HL-60 (cell line): ENCODE data around the gene SLC19A3.

Experiments
- DNase-seq, 2 experiments: peaks; one replicate each; pipeline ENCODE4 v3.0.0-alpha.2; 2010 to 2020; ENCODE audit warnings: low read depth in 1 of 2, low spot score in 1 of 2
- H3K27ac ChIP-seq: fragments of 250-450 bp; sonication (Bioruptor Pico); replicated peaks from 2 replicates; pipeline ENCODE4 v1.5.1; 2020; ENCODE audit warnings: mild to moderate bottlenecking, moderate library complexity
- H3K27me3 ChIP-seq: fragments of 250-450 bp; sonication (Bioruptor Pico); 2 replicates; pipeline ENCODE4 v1.5.1; 2021; ENCODE audit warnings: mild to moderate bottlenecking, moderate library complexity; ENCODE audit not compliant: insufficient read depth, poor library complexity, severe bottlenecking
- H3K4me3 ChIP-seq: replicated peaks from 2 replicates; pipeline ENCODE4 v1.5.1; 2011; ENCODE audit warnings: mild to moderate bottlenecking, control low read depth, low read length; ENCODE audit not compliant: insufficient read depth
- GABPA ChIP-seq: IDR thresholded peaks from 2 replicates; pipeline ENCODE4 v1.6.1; 2012; ENCODE audit warnings: low read depth
- POLR2AphosphoS5 ChIP-seq: IDR thresholded peaks from 2 replicates; pipeline ENCODE4 v1.6.1; 2012; ENCODE audit warnings: low read depth
- SPI1 ChIP-seq: IDR thresholded peaks from 2 replicates; pipeline ENCODE4 v1.6.1; 2012; ENCODE audit warnings: low read depth, mild to moderate bottlenecking, borderline replicate concordance
- TF ChIP-seq, protein P1 (sequence below): IDR thresholded peaks from 2 replicates; pipeline ENCODE4 v1.6.1; 2012; ENCODE audit warnings: low read depth; ENCODE audit not compliant: insufficient replicate concordance
- TF ChIP-seq, protein P2 (sequence below): IDR thresholded peaks from one replicate; pipeline ENCODE4 v1.5.1; 2011; ENCODE audit warnings: low read length, control low read depth, inconsistent platforms; ENCODE audit not compliant: insufficient read depth

The SLC19A3 gene

DNA sequence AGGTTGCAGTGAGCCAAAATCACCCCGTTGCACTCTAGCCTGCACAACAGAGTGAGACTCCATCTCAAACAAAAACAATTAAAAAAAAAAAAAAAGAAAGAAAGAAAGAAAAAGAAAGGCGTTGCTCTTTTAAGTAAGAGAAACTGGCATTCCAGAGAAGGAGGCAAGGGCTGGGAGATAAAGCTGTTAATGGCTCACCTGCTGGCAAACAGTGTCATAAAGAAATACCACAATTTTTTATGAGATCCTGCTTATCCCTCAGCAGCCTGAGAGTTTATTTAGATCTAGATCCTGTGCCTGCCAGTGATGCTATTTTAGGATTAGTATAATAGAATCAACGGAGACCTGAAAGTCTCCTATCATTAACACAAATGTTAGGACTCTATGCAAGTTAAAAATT, 16.3 kb downstream of the SLC19A3 start:
- no peak for DNase-seq
- no peak overlapping the region for H3K27ac ChIP-seq
- no peak for TF ChIP-seq SPI1
- TF ChIP-seq, protein P1, sequence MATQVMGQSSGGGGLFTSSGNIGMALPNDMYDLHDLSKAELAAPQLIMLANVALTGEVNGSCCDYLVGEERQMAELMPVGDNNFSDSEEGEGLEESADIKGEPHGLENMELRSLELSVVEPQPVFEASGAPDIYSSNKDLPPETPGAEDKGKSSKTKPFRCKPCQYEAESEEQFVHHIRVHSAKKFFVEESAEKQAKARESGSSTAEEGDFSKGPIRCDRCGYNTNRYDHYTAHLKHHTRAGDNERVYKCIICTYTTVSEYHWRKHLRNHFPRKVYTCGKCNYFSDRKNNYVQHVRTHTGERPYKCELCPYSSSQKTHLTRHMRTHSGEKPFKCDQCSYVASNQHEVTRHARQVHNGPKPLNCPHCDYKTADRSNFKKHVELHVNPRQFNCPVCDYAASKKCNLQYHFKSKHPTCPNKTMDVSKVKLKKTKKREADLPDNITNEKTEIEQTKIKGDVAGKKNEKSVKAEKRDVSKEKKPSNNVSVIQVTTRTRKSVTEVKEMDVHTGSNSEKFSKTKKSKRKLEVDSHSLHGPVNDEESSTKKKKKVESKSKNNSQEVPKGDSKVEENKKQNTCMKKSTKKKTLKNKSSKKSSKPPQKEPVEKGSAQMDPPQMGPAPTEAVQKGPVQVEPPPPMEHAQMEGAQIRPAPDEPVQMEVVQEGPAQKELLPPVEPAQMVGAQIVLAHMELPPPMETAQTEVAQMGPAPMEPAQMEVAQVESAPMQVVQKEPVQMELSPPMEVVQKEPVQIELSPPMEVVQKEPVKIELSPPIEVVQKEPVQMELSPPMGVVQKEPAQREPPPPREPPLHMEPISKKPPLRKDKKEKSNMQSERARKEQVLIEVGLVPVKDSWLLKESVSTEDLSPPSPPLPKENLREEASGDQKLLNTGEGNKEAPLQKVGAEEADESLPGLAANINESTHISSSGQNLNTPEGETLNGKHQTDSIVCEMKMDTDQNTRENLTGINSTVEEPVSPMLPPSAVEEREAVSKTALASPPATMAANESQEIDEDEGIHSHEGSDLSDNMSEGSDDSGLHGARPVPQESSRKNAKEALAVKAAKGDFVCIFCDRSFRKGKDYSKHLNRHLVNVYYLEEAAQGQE, result no peak
- TF ChIP-seq GABPA, result no peak
- TF ChIP-seq, protein P2, sequence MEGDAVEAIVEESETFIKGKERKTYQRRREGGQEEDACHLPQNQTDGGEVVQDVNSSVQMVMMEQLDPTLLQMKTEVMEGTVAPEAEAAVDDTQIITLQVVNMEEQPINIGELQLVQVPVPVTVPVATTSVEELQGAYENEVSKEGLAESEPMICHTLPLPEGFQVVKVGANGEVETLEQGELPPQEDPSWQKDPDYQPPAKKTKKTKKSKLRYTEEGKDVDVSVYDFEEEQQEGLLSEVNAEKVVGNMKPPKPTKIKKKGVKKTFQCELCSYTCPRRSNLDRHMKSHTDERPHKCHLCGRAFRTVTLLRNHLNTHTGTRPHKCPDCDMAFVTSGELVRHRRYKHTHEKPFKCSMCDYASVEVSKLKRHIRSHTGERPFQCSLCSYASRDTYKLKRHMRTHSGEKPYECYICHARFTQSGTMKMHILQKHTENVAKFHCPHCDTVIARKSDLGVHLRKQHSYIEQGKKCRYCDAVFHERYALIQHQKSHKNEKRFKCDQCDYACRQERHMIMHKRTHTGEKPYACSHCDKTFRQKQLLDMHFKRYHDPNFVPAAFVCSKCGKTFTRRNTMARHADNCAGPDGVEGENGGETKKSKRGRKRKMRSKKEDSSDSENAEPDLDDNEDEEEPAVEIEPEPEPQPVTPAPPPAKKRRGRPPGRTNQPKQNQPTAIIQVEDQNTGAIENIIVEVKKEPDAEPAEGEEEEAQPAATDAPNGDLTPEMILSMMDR, result no peak
- TF ChIP-seq POLR2AphosphoS5, result no peak

DNA sequence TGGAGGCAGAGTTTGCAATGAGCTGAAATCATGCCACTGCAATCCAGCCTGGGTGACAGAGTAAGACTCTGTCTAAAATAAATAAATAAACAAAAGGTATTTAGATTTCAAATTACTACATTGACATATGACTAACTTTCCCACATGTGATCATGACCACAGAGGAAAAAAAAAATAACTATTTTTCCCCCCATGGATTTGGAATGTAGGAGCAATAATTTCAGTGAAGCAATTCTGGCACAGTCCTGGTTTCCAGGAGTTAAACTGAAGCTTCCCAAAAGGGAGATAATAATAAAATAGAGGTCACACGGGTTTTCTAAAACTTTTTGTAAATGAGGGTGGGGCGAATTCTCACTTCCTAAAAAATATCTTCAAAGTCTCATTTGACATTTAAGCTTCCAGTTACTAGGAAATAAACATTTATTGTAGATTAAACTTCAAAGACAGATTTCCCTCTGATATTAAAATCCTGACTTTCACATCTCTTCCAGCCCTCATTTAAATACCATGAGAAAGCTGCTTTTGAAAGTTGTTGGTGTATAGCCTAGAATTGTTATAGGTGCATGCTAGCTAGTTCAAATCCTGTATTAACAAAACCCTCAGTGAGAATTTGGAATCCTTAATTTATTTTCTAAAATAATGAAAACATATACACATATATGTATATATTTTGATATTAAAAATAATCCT, 20.7 kb downstream of the SLC19A3 start:
- DNase-seq, result no peak
- no peak overlapping the region for H3K27ac ChIP-seq
- peaks cover 4% of the 10 kb centered on the region for H3K27me3 ChIP-seq
- H3K4me3 ChIP-seq, result no peak overlapping the region
- TF ChIP-seq, protein P1, result no peak
- no peak for TF ChIP-seq SPI1
- TF ChIP-seq, protein P2, result no peak
- no peak for TF ChIP-seq GABPA

More for the DNA sequence above, 16.3 kb downstream of the SLC19A3 start:
- Histone ChIP-seq H3K4me3 (no peak overlapping the region), H3K27me3 (no peaks in the 10 kb centered on the region)

DNA sequence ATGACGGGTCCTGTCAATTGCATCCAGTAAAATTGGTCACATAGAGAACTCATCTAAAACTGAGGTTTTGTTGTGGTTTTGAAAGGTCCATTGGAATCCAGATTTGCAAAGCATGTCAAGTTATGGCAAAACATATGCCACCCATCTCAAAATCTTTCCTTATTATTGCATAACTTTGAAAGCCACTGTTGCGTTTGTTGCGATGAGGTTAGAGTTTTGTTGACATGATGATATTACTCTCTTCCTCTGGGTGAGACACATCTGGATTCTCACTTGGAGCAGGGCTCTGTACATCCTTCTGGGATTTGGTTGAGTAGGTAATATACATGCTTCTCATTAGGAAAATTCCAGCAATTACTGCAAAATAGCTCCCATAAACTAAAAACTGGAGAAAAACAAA, 30.6 kb downstream of the SLC19A3 start:
- Histone ChIP-seq H3K4me3 (no peak overlapping the region), H3K27ac (no peak overlapping the region), H3K27me3 (no peaks in the 10 kb centered on the region)
- TF ChIP-seq SPI1 (no peak), GABPA (no peak), POLR2AphosphoS5 (no peak)
- TF ChIP-seq, protein P2, result no peak
- TF ChIP-seq, protein P1, result no peak
- DNase-seq, result no peak
